BE2C (cell line): Measurements from ENCODE around the gene PIP5K1B.

Experiments used
- DNase-seq: peaks from one replicate; pipeline ENCODE4 v3.0.0-alpha.2; 2020
- H3K27me3 ChIP-seq: fragments of 250-450 bp; sonication (Bioruptor Pico); 2 replicates; pipeline ENCODE4 v1.5.1; 2020; ENCODE audit warnings: mild to moderate bottlenecking
- H3K36me3 ChIP-seq: fragments of 250-450 bp; sonication (Bioruptor Pico); 2 replicates; pipeline ENCODE4 v1.5.1; 2020; ENCODE audit warnings: mild to moderate bottlenecking
- H3K4me1 ChIP-seq: fragments of 250-450 bp; sonication (Bioruptor Pico); 2 replicates; pipeline ENCODE4 v1.5.1; 2020
- H3K4me3 ChIP-seq: 2 replicates; pipeline ENCODE4 v1.5.1; 2011; ENCODE audit warnings: low read depth, low read length
- H3K9me3 ChIP-seq: fragments of 250-450 bp; sonication (Bioruptor Pico); 2 replicates; pipeline ENCODE4 v1.5.1; 2020
- TF ChIP-seq, protein P1 (sequence below): IDR thresholded peaks from 2 replicates; pipeline ENCODE4 v1.5.1; 2012; ENCODE audit warnings: mild to moderate bottlenecking, low read depth, low read length

The PIP5K1B gene

DNA sequence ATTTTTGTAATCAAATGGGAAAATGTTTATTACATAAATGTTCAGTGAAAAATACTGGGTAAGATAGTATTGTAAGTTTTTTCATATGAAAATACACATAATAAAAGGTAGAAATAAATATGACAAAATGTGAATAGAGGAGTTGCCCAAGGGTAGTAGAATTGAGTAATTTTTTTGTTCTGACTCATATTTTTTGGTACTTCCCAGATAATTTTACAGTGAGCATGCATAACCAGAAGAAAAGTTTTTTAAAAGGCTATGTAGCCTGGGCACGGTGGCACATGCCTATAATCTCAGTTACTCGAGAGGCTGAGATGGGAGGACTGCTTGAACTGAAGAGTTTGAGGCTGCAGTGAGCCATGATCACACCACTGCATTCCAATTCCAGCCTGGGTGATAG, 116.9 kb downstream of the PIP5K1B start:
- H3K27me3 ChIP-seq, result peaks cover 19% of the 10 kb centered on the region
- no peak overlapping the region for H3K4me3 ChIP-seq
- TF ChIP-seq, protein P1, sequence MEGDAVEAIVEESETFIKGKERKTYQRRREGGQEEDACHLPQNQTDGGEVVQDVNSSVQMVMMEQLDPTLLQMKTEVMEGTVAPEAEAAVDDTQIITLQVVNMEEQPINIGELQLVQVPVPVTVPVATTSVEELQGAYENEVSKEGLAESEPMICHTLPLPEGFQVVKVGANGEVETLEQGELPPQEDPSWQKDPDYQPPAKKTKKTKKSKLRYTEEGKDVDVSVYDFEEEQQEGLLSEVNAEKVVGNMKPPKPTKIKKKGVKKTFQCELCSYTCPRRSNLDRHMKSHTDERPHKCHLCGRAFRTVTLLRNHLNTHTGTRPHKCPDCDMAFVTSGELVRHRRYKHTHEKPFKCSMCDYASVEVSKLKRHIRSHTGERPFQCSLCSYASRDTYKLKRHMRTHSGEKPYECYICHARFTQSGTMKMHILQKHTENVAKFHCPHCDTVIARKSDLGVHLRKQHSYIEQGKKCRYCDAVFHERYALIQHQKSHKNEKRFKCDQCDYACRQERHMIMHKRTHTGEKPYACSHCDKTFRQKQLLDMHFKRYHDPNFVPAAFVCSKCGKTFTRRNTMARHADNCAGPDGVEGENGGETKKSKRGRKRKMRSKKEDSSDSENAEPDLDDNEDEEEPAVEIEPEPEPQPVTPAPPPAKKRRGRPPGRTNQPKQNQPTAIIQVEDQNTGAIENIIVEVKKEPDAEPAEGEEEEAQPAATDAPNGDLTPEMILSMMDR, result no peak
- no peak for DNase-seq
- no peaks in the 10 kb centered on the region for H3K4me1 ChIP-seq
- no peaks in the 10 kb centered on the region for H3K36me3 ChIP-seq
- no peaks in the 10 kb centered on the region for H3K9me3 ChIP-seq

DNA sequence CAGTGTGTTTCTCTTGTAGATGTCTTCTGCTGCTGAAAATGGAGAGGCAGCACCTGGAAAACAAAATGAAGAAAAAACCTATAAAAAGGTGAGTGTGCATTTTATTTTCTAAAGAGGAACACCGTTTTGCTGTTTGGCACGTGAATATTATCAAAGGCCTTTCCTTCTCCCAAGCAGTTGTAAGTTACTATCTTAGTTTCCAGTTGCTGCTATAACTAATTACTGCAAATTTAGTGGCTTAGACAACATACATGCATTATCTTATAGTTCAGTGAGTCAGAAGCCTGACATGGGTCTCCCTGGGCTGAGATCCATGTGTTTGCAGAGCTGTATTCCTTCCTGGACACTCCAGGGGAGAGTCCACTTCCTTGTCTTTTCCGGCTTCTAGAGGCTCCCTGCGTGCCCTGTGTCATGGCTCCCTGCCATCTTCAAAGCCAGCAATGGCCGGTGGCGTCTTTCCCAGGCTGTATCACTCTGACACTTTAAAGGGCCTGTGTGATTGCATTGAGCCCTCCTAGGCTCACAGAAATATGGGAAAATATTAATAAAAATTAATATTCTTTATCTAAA, 117.6 kb downstream of the PIP5K1B start:
- TF ChIP-seq, protein P1, result no peak
- H3K4me1 ChIP-seq, result no peaks in the 10 kb centered on the region
- DNase-seq, result no peak

DNA sequence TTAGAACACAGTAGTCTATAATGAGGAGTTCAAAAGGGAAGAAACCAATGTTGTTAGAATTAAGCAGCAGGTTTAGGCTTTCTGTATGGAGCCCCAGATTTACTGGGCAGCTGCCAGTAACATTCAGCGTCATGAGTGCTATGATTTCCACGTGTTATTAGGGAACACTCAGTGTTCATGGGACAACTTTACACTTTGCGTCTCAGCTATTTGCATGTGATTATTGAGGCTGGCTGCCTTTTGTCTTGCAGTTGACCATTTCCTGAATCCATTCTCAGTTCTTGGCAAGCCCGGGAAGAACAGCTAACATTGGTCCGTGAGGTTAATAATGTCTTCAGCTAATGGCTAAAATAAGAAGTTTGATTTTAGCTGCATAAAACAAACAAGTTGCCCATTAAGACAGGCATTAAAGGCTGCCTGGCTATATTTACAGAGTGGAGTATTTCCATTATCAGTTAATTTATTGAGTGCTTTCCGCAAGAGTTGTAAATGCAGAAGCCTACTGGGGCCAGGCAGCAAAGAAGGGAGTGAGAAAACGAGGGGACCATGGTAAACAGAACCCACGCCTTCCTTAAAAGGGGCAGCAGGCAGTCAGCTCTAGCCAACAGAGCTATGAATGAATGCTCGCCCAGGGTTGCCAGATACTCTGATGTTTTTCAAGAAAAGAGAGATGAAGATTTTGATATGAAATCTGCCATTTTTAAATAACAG, 120.9 kb downstream of the PIP5K1B start:
- no peak overlapping the region for H3K4me3 ChIP-seq
- H3K9me3 ChIP-seq, result no peaks in the 10 kb centered on the region
- no peaks in the 10 kb centered on the region for H3K4me1 ChIP-seq
- TF ChIP-seq, protein P1, result no peak
- no peak for DNase-seq
- H3K27me3 ChIP-seq, result peaks cover 26% of the 10 kb centered on the region
- no peaks in the 10 kb centered on the region for H3K36me3 ChIP-seq

More for the DNA sequence above, 117.6 kb downstream of the PIP5K1B start:
- Histone ChIP-seq H3K9me3 (no peaks in the 10 kb centered on the region), H3K36me3 (no peaks in the 10 kb centered on the region), H3K4me3 (no peak overlapping the region), H3K27me3 (peaks cover 19% of the 10 kb centered on the region)

- peaks cover 27% of the 10 kb centered on the region for H3K27me3 ChIP-seq
- TF ChIP-seq, protein P1, result no peak
Measured at GRCh38 chr9:68827837-68828744, 123.1 kb downstream of the PIP5K1B start.

DNA sequence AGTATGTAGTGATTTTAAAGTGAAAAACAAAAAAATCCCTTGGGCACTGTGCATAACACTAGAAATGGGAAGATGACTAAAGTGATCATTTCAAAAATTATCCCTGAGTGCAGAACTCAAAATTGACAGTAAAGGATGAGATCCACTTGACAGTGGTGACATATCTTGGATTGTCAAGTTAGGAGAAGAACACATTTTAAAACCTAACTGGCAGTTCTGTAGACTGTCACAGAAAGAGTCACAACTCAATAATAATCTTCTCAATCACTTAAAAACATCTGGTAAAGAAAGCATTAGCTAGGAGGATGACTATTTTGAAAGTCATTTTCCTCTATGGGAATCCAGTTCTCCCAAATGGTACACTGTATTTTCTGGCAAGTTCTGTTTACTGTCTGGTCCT, 127.1 kb downstream of the PIP5K1B start:
- TF ChIP-seq, protein P1, result no peak
- H3K4me1 ChIP-seq, result no peaks in the 10 kb centered on the region
- H3K36me3 ChIP-seq, result no peaks in the 10 kb centered on the region
- H3K9me3 ChIP-seq, result no peaks in the 10 kb centered on the region
- no peak overlapping the region for H3K4me3 ChIP-seq
- DNase-seq, result no peak
- H3K27me3 ChIP-seq, result peaks cover 14% of the 10 kb centered on the region

More at GRCh38 chr9:68827837-68828744, 123.1 kb downstream of the PIP5K1B start:
- H3K36me3 ChIP-seq, result no peaks in the 10 kb centered on the region
- no peaks in the 10 kb centered on the region for H3K9me3 ChIP-seq
- no peak for DNase-seq
- no peaks in the 10 kb centered on the region for H3K4me1 ChIP-seq
- H3K4me3 ChIP-seq, result no peak overlapping the region
